Frontal cortex (tissue), 4 donors: Measurements from ENCODE around the gene PET100. TPM values are rescaled to one million over a fixed set of nuclear protein-coding genes. Genes with fewer than 3 reads are reported as not detected.

Experiments
- DNase-seq, 2 donors: peaks; one replicate each; pipeline ENCODE4 v3.0.0; 2012; ENCODE audit warnings: low spot score in 2 of 2
- FAIRE-seq: peaks from 2 replicates; lab custom pipeline; 2012; peaks lifted over from hg19 to GRCh38; lab: Jason Lieb, UNC
- small RNA-seq: library from RNA; depleted of rRNA; stranded (forward); fragments of <200 nt; gene quantifications from one replicate; pipeline ENCODE3, GENCODE V24; 2014
- total RNA-seq: library from RNA; depleted of rRNA; stranded (reverse); fragments of >200 nt; gene quantifications from one replicate; pipeline ENCODE4 v1.2.3, GENCODE V29; 2014
- donor health status: control.
- donor health status: control.
- donor health status: control.

PET100 gene
- total RNA-seq, 1 donor from 2014 or later, result 29.3 TPM

GRCh38 chr19:7674010-7675005 is 44.7 kb downstream of the PET100 start:
- no peak for FAIRE-seq
- no peak for DNase-seq

GRCh38 chr19:7676376-7676775 is 46.8 kb downstream of the PET100 start:
- no peak for FAIRE-seq
- no peak for DNase-seq

- no peak for DNase-seq
- no peak for FAIRE-seq
Measured at GRCh38 chr19:7676854-7677253, 47.3 kb downstream of the PET100 start, which contains the start of gene MCEMP1. Gene MCEMP1, plus strand, starts transcription at chr19:7677090. Its CDS starts 31 bp downstream, at chr19:7677121.

- DNase-seq, result no peak
- no peak for FAIRE-seq
Measured at GRCh38 chr19:7677669-7678311, 48.2 kb downstream of the PET100 start.

- FAIRE-seq (no peak), DNase-seq (no peak)
Measured at GRCh38 chr19:7678971-7679751, 49.6 kb downstream of the PET100 start.

- FAIRE-seq (no peak), DNase-seq (no peak)
Measured at GRCh38 chr19:7679771-7680605, 50.4 kb downstream of the PET100 start.

- DNase-seq (peak; percentile 93 to 97), FAIRE-seq (no peak)
Measured at GRCh38 chr19:7680606-7681339, 51.2 kb downstream of the PET100 start, which contains the start of gene TRAPPC5. Gene TRAPPC5, plus strand, starts transcription at chr19:7680833. Its CDS starts 1,421 bp downstream, at chr19:7682254.

Small RNAs within 50 kb of the gene (small RNA-seq; reads per million reads assigned to genes)
- not detected for gene MIR6792

Other genes with a start within 250 kb of the PET100 start
- gene PEX11G, start 140.8 kb upstream of the PET100 start, total RNA-seq, result 1.2 TPM
- 10.6 TPM for gene ZNF358, start 113.7 kb upstream of the PET100 start, total RNA-seq
- 7.7 TPM for gene MCOLN1, start 107.2 kb upstream of the PET100 start, total RNA-seq
- gene PNPLA6, start 94.1 kb upstream of the PET100 start, total RNA-seq, result 45.2 TPM
- 16.3 TPM for gene CAMSAP3, start 33.9 kb upstream of the PET100 start, total RNA-seq
- 24.1 TPM for gene XAB2, start 248 bp upstream of the PET100 start, total RNA-seq
- not detected for gene PCP2, start 3.9 kb downstream of the PET100 start, total RNA-seq
- 2.4 TPM for gene STXBP2, start 7.3 kb downstream of the PET100 start, total RNA-seq
- gene RETN, start 39.3 kb downstream of the PET100 start, total RNA-seq, result not detected
- gene MCEMP1, start 47.3 kb downstream of the PET100 start, total RNA-seq, result not detected
- gene TRAPPC5, start 51.0 kb downstream of the PET100 start, total RNA-seq, result 15.5 TPM
- not detected for gene FCER2, start 72.3 kb downstream of the PET100 start, total RNA-seq
- gene CLEC4G, start 102.3 kb downstream of the PET100 start, total RNA-seq, result 0.82 TPM
- 0.82 TPM for gene CD209, start 117.7 kb downstream of the PET100 start, total RNA-seq
- not detected for gene CLEC4M, start 133.4 kb downstream of the PET100 start, total RNA-seq
- gene EVI5L, start 200.4 kb downstream of the PET100 start, total RNA-seq, result 47.7 TPM
- 2.9 TPM for gene PRR36, start 244.6 kb downstream of the PET100 start, total RNA-seq